DMS114 treated with DMSO at 0.1 percent for 48 hours (cell line): Measurements from ENCODE around the gene TIMM8A.

Experiments used
- DNase-seq: peaks from one replicate; lab custom pipeline; 2025; ENCODE audit not compliant: unreplicated experiment; lab: John Stamatoyannopoulos, UW

The TIMM8A gene

GRCh38 chrX:101348452-101349192, at the start of gene TIMM8A:
Gene TIMM8A, minus strand, starts transcription at chrX:101348742. Its CDS starts 78 bp downstream, at chrX:101348664.
- DNase-seq, result peak; percentile 78

- no peak for DNase-seq
Measured at GRCh38 chrX:101397779-101398178, 49.2 kb upstream of the TIMM8A start.

DNA sequence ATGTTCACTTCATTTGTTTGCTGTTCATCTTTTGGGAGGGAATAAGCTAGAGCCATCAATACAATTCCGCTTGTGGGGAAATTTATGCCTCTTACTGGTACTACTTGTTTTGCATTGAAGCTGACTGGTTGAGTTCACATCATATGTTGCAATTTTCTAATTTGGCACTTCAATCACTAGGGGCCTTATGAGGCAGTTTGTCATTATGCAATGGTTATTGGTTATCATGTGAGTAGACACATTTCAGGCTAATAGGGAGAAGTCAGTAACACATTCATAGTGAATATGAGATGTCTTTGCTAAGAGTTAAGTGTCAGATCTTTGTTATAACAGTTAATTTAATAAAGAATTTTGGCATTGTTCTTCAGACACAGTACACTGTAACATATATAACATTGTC, 47.2 kb upstream of the TIMM8A start:
- DNase-seq, result no peak

DNA sequence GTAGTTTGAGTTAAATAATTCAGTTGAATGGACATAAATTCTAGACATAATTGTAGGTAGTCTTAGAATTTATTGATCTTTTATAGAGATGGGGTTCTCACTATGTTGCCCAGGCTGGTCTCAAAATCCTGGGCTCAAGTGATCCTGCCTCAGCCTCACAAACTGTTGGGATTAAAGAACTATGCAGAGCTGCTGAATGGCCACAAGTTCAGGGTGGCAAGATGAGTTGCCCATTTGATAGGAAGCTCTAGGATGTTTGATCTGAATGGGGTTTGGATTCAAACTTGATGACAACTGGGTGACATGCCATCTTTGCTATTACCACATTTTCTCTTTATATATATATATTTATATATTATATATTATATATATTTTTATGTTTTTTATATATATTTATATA, 45.8 kb upstream of the TIMM8A start:
- DNase-seq, result no peak

GRCh38 chrX:101393530-101394305, 45.2 kb upstream of the TIMM8A start:
- DNase-seq, result no peak

DNA sequence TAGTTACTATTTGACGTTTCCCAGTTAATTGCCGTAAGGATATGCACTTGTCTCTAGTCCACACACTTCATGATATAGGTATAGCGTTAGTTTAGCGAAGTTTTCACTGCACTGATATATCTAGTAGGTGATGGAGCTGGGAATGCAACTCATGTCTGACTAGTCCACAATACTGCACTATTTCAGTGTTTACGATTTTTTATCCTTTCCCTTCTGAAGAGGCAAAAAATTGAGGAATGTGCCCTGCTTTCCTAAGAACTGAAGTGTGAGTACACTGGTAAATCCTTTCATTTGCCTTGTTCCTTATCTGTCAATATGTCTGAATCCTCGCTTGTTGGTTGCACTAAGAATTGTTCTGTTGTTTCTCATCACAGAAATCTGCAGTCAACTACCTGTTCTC, 43.3 kb upstream of the TIMM8A start:
- no peak for DNase-seq

DNA sequence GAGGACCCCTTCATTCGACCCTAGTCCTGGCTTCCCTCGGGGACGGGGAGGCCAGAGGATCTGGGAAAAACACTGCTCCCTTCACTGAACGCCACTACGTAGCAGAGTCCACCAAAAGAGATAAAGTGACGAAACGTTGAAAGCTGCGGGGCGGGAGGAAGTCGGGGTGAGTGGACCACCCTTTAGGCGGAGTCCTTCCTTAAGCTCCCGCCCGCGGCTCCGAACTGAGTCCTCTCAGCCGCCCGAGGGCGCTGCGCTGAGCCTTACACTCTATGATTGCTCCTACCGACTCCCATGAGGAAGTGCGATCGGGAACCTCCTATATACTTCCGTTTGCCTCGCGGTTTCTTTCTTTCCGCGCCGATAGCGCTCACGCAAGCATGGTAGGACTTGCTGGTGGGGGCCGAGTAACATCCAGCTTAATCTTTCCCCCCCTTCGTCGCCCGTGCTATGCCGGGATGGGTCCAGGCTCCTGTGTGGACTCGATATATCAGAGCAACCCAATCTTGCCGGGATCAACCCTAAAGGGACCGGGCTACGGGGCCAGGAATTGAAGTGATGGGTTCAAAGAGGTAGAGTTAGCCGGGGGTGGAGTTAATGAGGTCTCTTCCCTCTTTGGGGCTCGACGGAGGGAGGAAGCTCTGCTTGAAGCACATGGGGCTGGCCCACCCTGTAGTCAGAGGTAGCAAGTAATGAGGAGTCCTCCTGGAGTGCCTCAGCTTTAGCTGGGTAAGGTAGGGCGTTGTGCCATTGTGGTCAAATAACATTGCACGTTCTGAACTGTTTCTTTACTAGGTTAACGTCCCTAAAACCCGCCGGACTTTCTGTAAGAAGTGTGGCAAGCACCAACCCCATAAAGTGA, 42.4 kb upstream of the TIMM8A start, which contains the start of gene RPL36A:
Gene RPL36A, plus strand, starts transcription at position 348 of the 862 bp plus-strand sequence. Its CDS starts 33 bp downstream, at position 381.
- peak; percentile 92 for DNase-seq

- DNase-seq, result no peak
Measured at GRCh38 chrX:101388604-101389003, 40.1 kb upstream of the TIMM8A start.

DNA sequence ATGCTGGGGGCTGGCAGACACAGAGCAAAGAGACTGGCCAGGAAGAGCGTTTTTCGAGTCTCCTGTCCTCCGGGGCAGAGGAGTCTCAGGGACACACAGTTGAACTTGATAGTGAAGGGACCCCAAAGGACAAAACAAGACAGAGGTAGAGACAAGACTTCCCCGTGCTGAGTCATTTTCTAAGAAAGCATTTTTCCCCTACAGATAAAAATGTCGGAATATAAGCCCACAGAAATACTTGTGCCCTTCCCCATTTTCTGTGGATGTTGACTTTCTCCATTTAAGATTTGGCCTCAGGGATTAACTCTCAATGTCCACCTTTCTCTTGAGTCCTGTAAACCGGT, 38.0 kb upstream of the TIMM8A start:
- no peak for DNase-seq

- no peak for DNase-seq
Measured at GRCh38 chrX:101385795-101386541, 37.4 kb upstream of the TIMM8A start, which contains the start of gene BTK. Gene BTK, minus strand, starts transcription at chrX:101386191. Its CDS starts 10,907 bp downstream, at chrX:101375284.

GRCh38 chrX:101385026-101385684, 36.6 kb upstream of the TIMM8A start:
- DNase-seq, result no peak

GRCh38 chrX:101383679-101384205, 35.2 kb upstream of the TIMM8A start:
- DNase-seq, result no peak

DNA sequence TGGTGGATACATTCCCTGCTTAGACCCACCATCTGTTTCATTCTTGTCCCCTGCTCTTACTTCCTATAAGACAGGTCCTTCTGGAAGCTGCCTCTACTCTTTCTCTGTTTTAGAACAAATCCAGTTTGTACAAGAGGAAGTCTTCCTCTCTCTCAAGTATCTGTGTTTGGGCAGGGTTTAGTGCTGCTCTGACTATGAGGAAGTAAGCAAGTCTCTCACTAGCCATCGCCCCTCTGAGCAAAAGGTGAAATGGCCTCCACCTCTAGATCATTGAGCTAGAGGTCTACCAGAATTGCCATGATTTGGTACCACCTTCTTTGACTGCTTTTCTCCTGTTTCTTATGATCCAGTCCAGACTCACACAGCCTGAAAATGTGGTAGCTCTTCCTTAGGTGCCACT, 29.0 kb upstream of the TIMM8A start:
- no peak for DNase-seq

GRCh38 chrX:101370888-101371504, 22.5 kb upstream of the TIMM8A start:
- DNase-seq, result no peak

DNA sequence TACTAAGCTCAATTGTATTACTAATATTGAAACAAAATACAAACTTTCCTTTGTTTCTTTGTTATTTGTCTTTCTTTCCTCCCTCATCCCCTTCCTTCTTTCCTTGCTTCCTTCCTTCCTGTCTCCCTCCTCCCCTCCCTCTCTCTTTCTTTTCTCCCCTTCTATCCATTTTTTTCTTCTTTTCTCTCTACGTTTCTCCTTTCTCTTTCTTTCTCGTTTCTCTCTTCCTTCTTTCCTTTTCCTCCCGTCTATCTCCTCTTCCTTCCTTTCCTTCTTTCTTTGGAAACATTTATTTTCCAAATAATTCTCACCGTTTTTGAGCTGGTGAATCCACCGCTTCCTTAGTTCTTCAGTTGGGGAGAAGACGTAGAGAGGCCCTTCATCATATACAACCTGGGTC, 21.1 kb upstream of the TIMM8A start:
- DNase-seq, result no peak

DNA sequence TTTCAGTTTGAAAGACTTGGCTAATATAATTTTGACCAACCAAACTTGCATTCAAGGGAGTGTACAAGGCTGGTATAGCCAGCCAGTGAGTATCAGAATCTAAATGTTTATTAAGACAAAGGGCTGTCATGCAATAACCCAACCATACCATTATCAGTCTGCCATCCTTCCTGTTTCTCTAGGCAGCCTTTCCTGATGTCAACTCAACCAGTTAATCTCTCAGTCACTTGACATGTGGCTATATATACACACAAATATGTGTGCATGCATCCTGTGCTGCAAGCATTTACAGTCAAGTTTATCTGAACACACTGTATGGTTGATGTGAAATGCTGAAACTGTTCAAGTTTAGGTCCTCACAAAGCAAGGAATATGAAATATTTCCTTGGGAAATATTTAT, 20.3 kb upstream of the TIMM8A start:
- DNase-seq, result no peak

GRCh38 chrX:101365301-101365795, 16.8 kb upstream of the TIMM8A start:
- DNase-seq, result no peak

DNA sequence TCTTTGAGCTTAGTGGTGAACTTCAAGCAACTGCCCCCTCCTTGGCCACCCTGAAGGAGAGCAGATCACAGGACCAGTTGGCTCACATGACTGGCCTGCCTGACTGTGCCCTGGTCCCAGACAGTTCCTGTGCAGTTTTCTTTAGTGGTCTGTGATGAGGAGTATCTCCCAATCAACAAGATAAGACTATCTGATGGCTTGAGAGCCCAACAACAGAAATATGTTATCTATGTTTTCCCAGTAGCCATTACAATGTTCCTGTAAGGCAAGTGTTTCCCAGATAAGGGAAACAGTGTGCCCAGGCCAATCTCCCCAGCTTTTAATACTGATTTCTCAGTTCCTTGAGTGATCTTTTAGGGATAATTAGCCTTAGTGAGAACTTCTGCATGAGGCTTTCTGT, 14.2 kb upstream of the TIMM8A start:
- no peak for DNase-seq

GRCh38 chrX:101362116-101362515, 13.6 kb upstream of the TIMM8A start:
- no peak for DNase-seq
